Measurements from ENCODE around the gene VTI1A.

- TF ChIP-seq, protein P1, sequence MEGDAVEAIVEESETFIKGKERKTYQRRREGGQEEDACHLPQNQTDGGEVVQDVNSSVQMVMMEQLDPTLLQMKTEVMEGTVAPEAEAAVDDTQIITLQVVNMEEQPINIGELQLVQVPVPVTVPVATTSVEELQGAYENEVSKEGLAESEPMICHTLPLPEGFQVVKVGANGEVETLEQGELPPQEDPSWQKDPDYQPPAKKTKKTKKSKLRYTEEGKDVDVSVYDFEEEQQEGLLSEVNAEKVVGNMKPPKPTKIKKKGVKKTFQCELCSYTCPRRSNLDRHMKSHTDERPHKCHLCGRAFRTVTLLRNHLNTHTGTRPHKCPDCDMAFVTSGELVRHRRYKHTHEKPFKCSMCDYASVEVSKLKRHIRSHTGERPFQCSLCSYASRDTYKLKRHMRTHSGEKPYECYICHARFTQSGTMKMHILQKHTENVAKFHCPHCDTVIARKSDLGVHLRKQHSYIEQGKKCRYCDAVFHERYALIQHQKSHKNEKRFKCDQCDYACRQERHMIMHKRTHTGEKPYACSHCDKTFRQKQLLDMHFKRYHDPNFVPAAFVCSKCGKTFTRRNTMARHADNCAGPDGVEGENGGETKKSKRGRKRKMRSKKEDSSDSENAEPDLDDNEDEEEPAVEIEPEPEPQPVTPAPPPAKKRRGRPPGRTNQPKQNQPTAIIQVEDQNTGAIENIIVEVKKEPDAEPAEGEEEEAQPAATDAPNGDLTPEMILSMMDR (conservative IDR thresholded peaks at IDR 0.05; ENCODE audit: low read depth, low read length) = no peak
- TF ChIP-seq MAZ (IDR thresholded peaks at IDR 0.05; ENCODE audit: borderline replicate concordance, low read depth, low read length) = no peak
- no peak for TF ChIP-seq FOS (IDR thresholded peaks at IDR 0.05; ENCODE audit: low read depth, low read length)
- no peak for TF ChIP-seq MXI1 (IDR thresholded peaks at IDR 0.05; ENCODE audit: borderline replicate concordance, low read depth, low read length)
- TF ChIP-seq POLR2A (IDR thresholded peaks at IDR 0.05; ENCODE audit: low read depth, low read length) = no peak
- TF ChIP-seq, protein P2, sequence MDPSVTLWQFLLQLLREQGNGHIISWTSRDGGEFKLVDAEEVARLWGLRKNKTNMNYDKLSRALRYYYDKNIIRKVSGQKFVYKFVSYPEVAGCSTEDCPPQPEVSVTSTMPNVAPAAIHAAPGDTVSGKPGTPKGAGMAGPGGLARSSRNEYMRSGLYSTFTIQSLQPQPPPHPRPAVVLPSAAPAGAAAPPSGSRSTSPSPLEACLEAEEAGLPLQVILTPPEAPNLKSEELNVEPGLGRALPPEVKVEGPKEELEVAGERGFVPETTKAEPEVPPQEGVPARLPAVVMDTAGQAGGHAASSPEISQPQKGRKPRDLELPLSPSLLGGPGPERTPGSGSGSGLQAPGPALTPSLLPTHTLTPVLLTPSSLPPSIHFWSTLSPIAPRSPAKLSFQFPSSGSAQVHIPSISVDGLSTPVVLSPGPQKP (IDR thresholded peaks at IDR 0.05; ENCODE audit: borderline replicate concordance, low read depth, low read length) = no peak
- no peak for TF ChIP-seq SMC3 (IDR thresholded peaks at IDR 0.05; ENCODE audit: low read depth, low read length)
- TF ChIP-seq BHLHE40 (IDR thresholded peaks at IDR 0.05; ENCODE audit: low read depth, low read length) = no peak
- no peak for TF ChIP-seq RCOR1 (IDR thresholded peaks at IDR 0.05; ENCODE audit: insufficient replicate concordance, low read length)
- no peak for TF ChIP-seq MAFK (IDR thresholded peaks at IDR 0.05; ENCODE audit: low read depth, low read length)
- TF ChIP-seq CHD1 (IDR thresholded peaks at IDR 0.05; ENCODE audit: low read depth, low read length) = no peak
- no peak for TF ChIP-seq RFX5 (IDR thresholded peaks at IDR 0.05; ENCODE audit: low read depth, low read length)
- no peak for TF ChIP-seq USF2 (IDR thresholded peaks at IDR 0.05; ENCODE audit: low read depth, low read length)
Observed at GRCh38 chr10:112680586-112680985, 233.6 kb downstream of the VTI1A start.

Measured in IMR-90 (cell line).